GM18517 (cell line): ENCODE data around the gene AGRN.

ENCODE experiments used
- ATAC-seq: cut with Tn5 transposase; IDR thresholded peaks from one replicate; pipeline ENCODE4 v1.9.1; 2021; ENCODE audit warnings: mild to moderate bottlenecking, moderate library complexity; ENCODE audit not compliant: unreplicated experiment

The AGRN gene

GRCh38 chr1:1033731-1034438 lies 14.0 kb downstream of the AGRN start:
- no peak for ATAC-seq

- ATAC-seq = no peak
Observed at GRCh38 chr1:1034439-1034781, 14.5 kb downstream of the AGRN start.

GRCh38 chr1:1035291-1035943 lies 15.5 kb downstream of the AGRN start:
- ATAC-seq = no peak

GRCh38 chr1:1037366-1038327 lies 17.7 kb downstream of the AGRN start:
- no peak for ATAC-seq

GRCh38 chr1:1038694-1039093 lies 18.8 kb downstream of the AGRN start:
- no peak for ATAC-seq

- no peak for ATAC-seq
Observed at GRCh38 chr1:1039145-1039910, 19.4 kb downstream of the AGRN start.

GRCh38 chr1:1040004-1040991 lies 20.4 kb downstream of the AGRN start:
- ATAC-seq = peak; percentile 40

- ATAC-seq = no peak
Observed at GRCh38 chr1:1041092-1041523, 21.2 kb downstream of the AGRN start.

GRCh38 chr1:1041873-1042272 lies 22.0 kb downstream of the AGRN start:
- ATAC-seq = no peak

- ATAC-seq = no peak
Observed at GRCh38 chr1:1042835-1043234, 22.9 kb downstream of the AGRN start.

- ATAC-seq = no peak
Observed at GRCh38 chr1:1043411-1043810, 23.5 kb downstream of the AGRN start.

GRCh38 chr1:1043921-1044320 lies 24.0 kb downstream of the AGRN start:
- no peak for ATAC-seq

GRCh38 chr1:1044455-1045078 lies 24.6 kb downstream of the AGRN start:
- no peak for ATAC-seq

- ATAC-seq = no peak
Observed at GRCh38 chr1:1045129-1045528, 25.2 kb downstream of the AGRN start.

GRCh38 chr1:1046243-1046642 lies 26.3 kb downstream of the AGRN start:
- ATAC-seq = no peak

- ATAC-seq = no peak
Observed at GRCh38 chr1:1046767-1047166, 26.8 kb downstream of the AGRN start.

GRCh38 chr1:1047407-1047806 lies 27.5 kb downstream of the AGRN start:
- no peak for ATAC-seq

- ATAC-seq = no peak
Observed at GRCh38 chr1:1047963-1048362, 28.0 kb downstream of the AGRN start.

GRCh38 chr1:1048765-1049164 lies 28.8 kb downstream of the AGRN start:
- no peak for ATAC-seq
